Upper lobe of left lung (tissue), 6 donors: ENCODE results near the gene F12. TPM values are rescaled to one million over a fixed set of nuclear protein-coding genes. Genes with fewer than 3 reads are reported as not detected.

Source experiments
- ATAC-seq, 2 donors: fragments of 200-7000 bp; cut with Tn5 transposase; one replicate each; pipeline ENCODE4 v1.9.1; 2022; ENCODE audit warnings: mild to moderate bottlenecking in 2 of 2, moderate library complexity in 2 of 2; ENCODE audit not compliant: low FRiP score in 2 of 2
- DNase-seq, 2 donors: peaks; one replicate each; pipeline ENCODE4 v3.0.0-alpha.2; 2019 to 2020
- H3K27ac ChIP-seq, 4 donors: fragments of 200-600 bp; sonication (generic); one replicate each; pipeline ENCODE4 v1.5.1; 2016 to 2019
- H3K27me3 ChIP-seq, 4 donors: fragments of 200-600 bp; sonication (generic); one replicate each; pipeline ENCODE4 v1.5.1; 2017 to 2019
- H3K36me3 ChIP-seq, 4 donors: fragments of 200-600 bp; sonication (generic); one replicate each; pipeline ENCODE4 v1.5.1; 2016 to 2019
- H3K4me1 ChIP-seq, 4 donors: fragments of 200-600 bp; sonication (generic); one replicate each; pipeline ENCODE4 v1.5.1; 2018 to 2019
- H3K4me3 ChIP-seq, 4 donors: fragments of 200-600 bp; sonication (generic); one replicate each; pipeline ENCODE4 v1.5.1; 2017 to 2019; ENCODE audit warnings: mild to moderate bottlenecking in 2 of 4, moderate library complexity in 1 of 4
- H3K9me3 ChIP-seq, 4 donors: fragments of 200-600 bp; sonication (generic); one replicate each; pipeline ENCODE4 v1.5.1; 2018 to 2019
- EP300 ChIP-seq, 4 donors: sonication (generic); formaldehyde crosslinking; IDR thresholded peaks; one replicate each; pipeline ENCODE4 v1.5.1; 2017; ENCODE audit warnings: antibody characterized with exemption in 4 of 4, control low read depth in 2 of 4
- POLR2A ChIP-seq, 4 donors: fragments of 450-650 bp; IDR thresholded peaks; one replicate each; pipeline ENCODE4 v1.5.1; 2016 to 2017; ENCODE audit warnings: antibody characterized with exemption in 4 of 4, mild to moderate bottlenecking in 2 of 4
- POLR2AphosphoS5 ChIP-seq, 2 donors: sonication (generic); formaldehyde crosslinking; IDR thresholded peaks; one replicate each; pipeline ENCODE4 v1.5.1; 2017; ENCODE audit warnings: antibody characterized with exemption in 2 of 2
- WGBS, 2 donors: methylation state at CpG; one replicate each; pipeline ENCODE4 v1.1.5; 2017 to 2018; 5-methylcytosine and 5-hydroxymethylcytosine counted together
- total RNA-seq, 6 donors: library from RNA; depleted of rRNA in 4 of 6; stranded (reverse); fragments of >200 nt in 4 of 6; gene quantifications; one replicate each; pipeline versions ENCODE4 v1.1.0 to v1.2.1, GENCODE V29; 2016 to 2021
- TF ChIP-seq, protein P1 (sequence below), 6 experiments: fragments of 450-650 bp in 4 of 6; fragments of 200-600 bp in 2 of 6; sonication (generic) in 2 of 6; IDR thresholded peaks; one replicate each; pipeline ENCODE4 v1.5.1; 2016 to 2019; ENCODE audit warnings: antibody characterized with exemption in 6 of 6
- donor health status: DM: no; HTN: no; CAD: no; lungs with moderate emphysema.
- donor health status: DM: no; HTN: yes; CAD: no; lungs with severe emphysema.

Gene F12
- total RNA-seq, 6 donors from 2014 or later, result 0.91 to 7.8 (median 2.1) TPM; not detected in 1

DNA sequence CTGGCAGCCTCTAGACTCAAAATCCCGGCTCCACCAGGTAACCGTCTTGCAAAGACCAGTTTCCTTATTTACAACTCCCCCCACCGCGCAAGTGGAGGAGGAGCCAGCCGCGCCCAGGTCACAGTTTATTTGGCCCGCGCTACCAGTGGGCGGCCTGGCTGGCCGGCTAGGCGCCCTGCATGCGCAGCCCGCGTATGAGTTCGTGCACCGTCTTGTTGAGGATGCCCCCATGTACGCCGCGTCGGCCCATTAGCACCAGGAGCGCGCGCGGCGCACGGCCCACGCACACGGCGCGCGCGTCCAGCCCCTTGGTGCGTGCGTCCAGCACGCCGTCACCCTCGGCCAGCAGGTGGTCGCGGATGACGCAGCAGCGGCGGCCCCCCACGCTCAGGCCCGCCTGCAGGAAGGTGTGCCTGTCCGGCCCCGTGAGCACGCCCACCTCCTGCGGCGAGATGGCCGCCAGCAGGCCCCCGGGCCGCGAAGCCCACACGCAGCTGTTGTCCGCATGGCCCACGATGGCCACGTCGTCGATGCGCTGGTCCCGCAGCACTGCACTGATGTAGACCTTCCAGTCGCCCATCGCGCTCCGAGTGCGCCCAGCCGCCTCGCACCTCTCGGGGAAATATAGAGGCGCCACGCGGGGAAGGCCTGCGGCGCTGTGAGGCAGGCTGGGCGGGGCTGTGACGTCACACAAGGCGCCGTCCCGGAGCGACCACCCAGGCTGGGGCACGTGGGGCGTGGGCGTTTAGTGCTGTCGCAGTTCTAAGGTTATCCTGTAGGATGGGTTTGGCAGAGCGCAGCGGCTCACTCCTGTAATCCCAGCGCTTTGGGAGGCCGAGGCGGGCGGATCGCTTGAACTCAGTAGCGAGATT, 9.1 kb downstream of the F12 start, which contains the start of gene PFN3:
TSS of gene PFN3 (minus strand) at position 665 of the 872 bp plus-strand sequence. CDS start at position 580, 85 bp downstream.
- TF ChIP-seq EP300 (IDR thresholded peaks at IDR 0.05) (no peak), POLR2A (IDR thresholded peaks at IDR 0.05) (no peak), POLR2AphosphoS5 (IDR thresholded peaks at IDR 0.05) (no peak)
- TF ChIP-seq, protein P1, sequence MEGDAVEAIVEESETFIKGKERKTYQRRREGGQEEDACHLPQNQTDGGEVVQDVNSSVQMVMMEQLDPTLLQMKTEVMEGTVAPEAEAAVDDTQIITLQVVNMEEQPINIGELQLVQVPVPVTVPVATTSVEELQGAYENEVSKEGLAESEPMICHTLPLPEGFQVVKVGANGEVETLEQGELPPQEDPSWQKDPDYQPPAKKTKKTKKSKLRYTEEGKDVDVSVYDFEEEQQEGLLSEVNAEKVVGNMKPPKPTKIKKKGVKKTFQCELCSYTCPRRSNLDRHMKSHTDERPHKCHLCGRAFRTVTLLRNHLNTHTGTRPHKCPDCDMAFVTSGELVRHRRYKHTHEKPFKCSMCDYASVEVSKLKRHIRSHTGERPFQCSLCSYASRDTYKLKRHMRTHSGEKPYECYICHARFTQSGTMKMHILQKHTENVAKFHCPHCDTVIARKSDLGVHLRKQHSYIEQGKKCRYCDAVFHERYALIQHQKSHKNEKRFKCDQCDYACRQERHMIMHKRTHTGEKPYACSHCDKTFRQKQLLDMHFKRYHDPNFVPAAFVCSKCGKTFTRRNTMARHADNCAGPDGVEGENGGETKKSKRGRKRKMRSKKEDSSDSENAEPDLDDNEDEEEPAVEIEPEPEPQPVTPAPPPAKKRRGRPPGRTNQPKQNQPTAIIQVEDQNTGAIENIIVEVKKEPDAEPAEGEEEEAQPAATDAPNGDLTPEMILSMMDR (IDR thresholded peaks at IDR 0.05), result peak in 1 of 6 experiments; percentile 10
- Histone ChIP-seq H3K9me3 (no peaks in the 10 kb centered on the region), H3K4me1 (peaks cover 33 to 44% (median 39%) of the 10 kb centered on the region in 4 donors), H3K27me3 (peaks cover 2 to 51% (median 31%) of the 10 kb centered on the region in 4 donors), H3K36me3 (no peaks in the 10 kb centered on the region), H3K27ac (no peak within 1 kb of the TSS), H3K4me3 (no peak within 1 kb of the TSS)
- ATAC-seq (no peak), DNase-seq (peak in 1 of 2 donors; percentile 83)
- 26 to 47% methylated on average over 22 to 72 of the region's 92 CpGs for WGBS, 2 donors

DNA sequence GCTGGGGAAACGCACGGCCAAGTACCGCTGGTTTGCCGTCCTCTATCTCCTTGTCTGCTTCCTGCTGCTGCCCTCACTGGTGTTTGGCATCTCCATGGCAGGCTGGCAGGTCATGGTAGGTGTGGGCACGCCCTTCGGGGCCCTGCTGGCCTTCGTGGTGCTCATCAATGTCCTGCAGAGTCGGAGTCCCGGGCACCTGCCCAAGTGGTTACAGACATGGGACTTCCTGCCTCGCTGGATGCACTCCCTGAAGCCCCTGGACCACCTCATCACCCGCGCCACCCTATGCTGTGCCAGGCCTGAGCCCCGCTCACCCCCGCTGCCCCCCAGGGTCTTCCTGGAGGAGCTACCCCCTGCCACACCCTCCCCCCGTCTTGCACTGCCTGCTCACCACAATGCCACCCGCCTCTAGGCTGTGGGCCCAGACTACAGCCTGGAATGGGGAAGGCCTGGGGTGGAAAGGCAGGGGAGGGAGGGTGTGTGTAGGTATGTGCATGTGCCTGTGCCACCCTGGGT, 11.4 kb downstream of the F12 start:
- Histone ChIP-seq H3K27me3 (peaks cover 0 to 38% (median 24%) of the 10 kb centered on the region in 4 donors), H3K9me3 (no peaks in the 10 kb centered on the region), H3K27ac (no peak overlapping the region), H3K36me3 (no peaks in the 10 kb centered on the region), H3K4me3 (no peak overlapping the region), H3K4me1 (peaks cover 11 to 21% (median 16%) of the 10 kb centered on the region in 4 donors)
- no peak for ATAC-seq
- TF ChIP-seq, protein P1 (IDR thresholded peaks at IDR 0.05), result no peak
- TF ChIP-seq EP300 (IDR thresholded peaks at IDR 0.05), result no peak
- no peak for TF ChIP-seq POLR2A (IDR thresholded peaks at IDR 0.05)
- no peak for TF ChIP-seq POLR2AphosphoS5 (IDR thresholded peaks at IDR 0.05)
- peak in 1 of 2 donors; percentile 48 for DNase-seq
- 87 to 94% methylated on average over 9 to 16 of the region's 16 CpGs for WGBS, 2 donors

DNA sequence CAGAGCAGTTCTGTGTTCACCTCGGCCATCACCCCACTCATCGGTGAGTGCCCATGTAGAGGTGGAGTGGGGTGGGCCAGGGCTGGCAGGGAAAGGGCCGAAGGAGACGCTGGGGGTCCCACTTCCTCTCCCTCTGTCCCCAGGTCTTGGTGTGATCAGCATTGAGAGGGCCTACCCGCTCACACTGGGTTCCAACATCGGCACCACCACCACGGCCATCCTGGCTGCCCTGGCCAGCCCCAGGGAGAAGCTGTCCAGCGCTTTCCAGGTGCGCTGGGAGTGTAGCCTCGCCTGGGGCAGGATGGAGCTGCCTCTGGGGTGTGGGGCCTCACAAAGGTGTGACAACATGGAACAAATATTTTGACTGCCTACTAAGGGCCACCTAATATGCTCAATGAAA, 12.6 kb downstream of the F12 start:
- peak in 1 of 2 donors; percentile 56 for DNase-seq
- H3K27me3 ChIP-seq, result peaks cover 0 to 29% (median 15%) of the 10 kb centered on the region in 4 donors

DNA sequence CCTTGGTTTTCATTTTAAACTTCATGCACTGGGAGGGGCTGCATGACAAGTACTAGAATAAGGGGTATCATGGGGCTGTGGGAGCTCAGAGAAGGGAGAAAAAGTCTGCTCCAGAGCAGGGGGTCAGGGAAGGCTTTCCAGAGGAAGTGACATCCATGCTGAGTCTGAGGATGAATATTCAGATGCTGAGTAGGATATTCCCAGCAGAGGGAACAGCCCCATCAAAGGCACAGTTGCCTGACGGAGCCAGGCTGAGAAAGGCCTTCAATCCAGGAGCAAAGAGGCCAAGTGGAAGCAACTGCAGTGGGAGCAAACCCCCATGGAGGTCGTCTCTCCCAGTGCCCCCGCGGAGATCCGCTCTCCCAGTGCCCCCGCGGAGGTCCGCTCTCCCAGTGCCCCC, 13.3 kb downstream of the F12 start:
- TF ChIP-seq EP300 (IDR thresholded peaks at IDR 0.05) (no peak), POLR2A (IDR thresholded peaks at IDR 0.05) (no peak), POLR2AphosphoS5 (IDR thresholded peaks at IDR 0.05) (no peak)
- TF ChIP-seq, protein P1 (IDR thresholded peaks at IDR 0.05), result no peak
- Histone ChIP-seq H3K4me1 (peaks cover 4 to 11% (median 7%) of the 10 kb centered on the region in 4 donors), H3K27me3 (peaks cover 0 to 21% (median 12%) of the 10 kb centered on the region in 4 donors), H3K27ac (no peak overlapping the region), H3K36me3 (no peaks in the 10 kb centered on the region), H3K9me3 (no peaks in the 10 kb centered on the region), H3K4me3 (no peak overlapping the region)
- DNase-seq (no peak), ATAC-seq (no peak)
- WGBS, 2 donors, result 74% methylated on average over 5 of the region's 8 CpGs; no CpG with 5 or more reads in 1 of the 2 donors

More for the DNA sequence above, 12.6 kb downstream of the F12 start:
- WGBS, 2 donors, result 75 to 84% methylated on average over 2 to 10 of the region's 10 CpGs
- Histone ChIP-seq H3K4me1 (peaks cover 4 to 11% (median 7%) of the 10 kb centered on the region in 4 donors), H3K4me3 (no peak overlapping the region), H3K36me3 (no peaks in the 10 kb centered on the region), H3K27ac (no peak overlapping the region), H3K9me3 (no peaks in the 10 kb centered on the region)
- ATAC-seq, result no peak
- no peak for TF ChIP-seq POLR2AphosphoS5 (IDR thresholded peaks at IDR 0.05)
- no peak for TF ChIP-seq POLR2A (IDR thresholded peaks at IDR 0.05)
- TF ChIP-seq EP300 (IDR thresholded peaks at IDR 0.05), result no peak
- TF ChIP-seq, protein P1 (IDR thresholded peaks at IDR 0.05), result no peak
